C4-2B (cell line): Measurements from ENCODE around the gene GCSAM.

Experiments
- CTCF ChIP-seq: fragments of 450-650 bp; conservative IDR thresholded peaks from 2 replicates; pipeline ENCODE4 v1.5.1; 2017; ENCODE audit warnings: mild to moderate bottlenecking
- ZFX ChIP-seq: fragments of 450-650 bp; IDR thresholded peaks from 2 replicates; pipeline ENCODE4 v1.6.1; 2017

GRCh38 chr3:112115806-112116383 is 17.2 kb downstream of the GCSAM start:
- no peak for TF ChIP-seq CTCF
- TF ChIP-seq ZFX: no peak
